Measurements from ENCODE around the gene KCNK17.

KCNK17 gene

DNA sequence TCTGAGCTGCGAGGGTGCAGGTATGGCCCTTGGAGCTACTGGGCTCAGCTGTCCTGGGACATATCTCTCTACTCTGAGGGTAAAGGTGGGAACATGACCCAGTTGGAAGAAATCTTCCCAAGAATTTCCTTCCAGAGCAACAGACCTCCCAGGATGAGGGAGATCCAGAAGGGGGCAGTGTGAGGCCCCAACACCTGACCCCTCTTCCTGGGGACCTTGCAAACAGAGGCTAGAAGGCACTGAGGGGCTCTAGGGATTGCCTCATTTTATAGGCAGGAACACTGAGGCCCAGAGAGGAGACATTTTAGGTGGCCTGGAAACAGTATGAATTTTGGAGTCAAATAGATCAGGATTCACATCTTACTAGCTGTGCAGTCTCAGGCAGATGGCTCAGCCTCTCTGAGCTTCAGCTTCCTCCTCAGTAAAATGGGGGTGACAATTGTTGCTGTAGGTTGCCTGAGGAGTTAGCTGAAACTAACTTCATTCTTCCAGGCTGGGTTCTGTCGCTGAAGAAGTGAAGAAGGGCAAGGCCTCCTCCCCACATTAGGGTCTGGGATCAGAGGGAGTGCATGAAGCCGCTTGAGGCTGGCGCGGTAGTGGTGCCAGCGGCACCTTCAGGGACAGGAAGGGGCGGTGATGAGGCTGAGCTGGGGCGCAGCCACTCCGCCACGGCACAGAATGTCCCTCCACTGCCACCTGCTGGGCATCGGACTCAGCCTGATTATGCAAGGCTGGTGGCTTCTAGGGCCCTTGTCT is 11.4 kb downstream of the KCNK17 start:
- Histone ChIP-seq H3K4me3 (ENCODE audit: low read length in 2 of 2) (peak overlapping the region in 1 of 2 donors; percentile 53), H3K27me3 (ENCODE audit: control insufficient read depth in 2 of 2, insufficient read depth in 2 of 2, low read length in 2 of 2) (peaks cover 0 to 2% of the 10 kb centered on the region in 2 donors), H3K27ac (ENCODE audit: low read depth in 2 of 2, low read length in 2 of 2) (no peak overlapping the region), H3K4me1 (ENCODE audit: control insufficient read depth in 2 of 2, insufficient read depth in 2 of 2, low read length in 2 of 2) (peaks cover 7% of the 10 kb centered on the region in 2 donors), H3K9me3 (ENCODE audit: control insufficient read depth in 2 of 2, low read length in 2 of 2) (no peaks in the 10 kb centered on the region), H3K36me3 (ENCODE audit: control insufficient read depth in 2 of 2, insufficient read depth in 2 of 2, low read length in 2 of 2) (no peaks in the 10 kb centered on the region), H3K9ac (ENCODE audit: low read depth in 1 of 2, low read length in 2 of 2) (peak overlapping the region; percentile 14 to 16)

DNA sequence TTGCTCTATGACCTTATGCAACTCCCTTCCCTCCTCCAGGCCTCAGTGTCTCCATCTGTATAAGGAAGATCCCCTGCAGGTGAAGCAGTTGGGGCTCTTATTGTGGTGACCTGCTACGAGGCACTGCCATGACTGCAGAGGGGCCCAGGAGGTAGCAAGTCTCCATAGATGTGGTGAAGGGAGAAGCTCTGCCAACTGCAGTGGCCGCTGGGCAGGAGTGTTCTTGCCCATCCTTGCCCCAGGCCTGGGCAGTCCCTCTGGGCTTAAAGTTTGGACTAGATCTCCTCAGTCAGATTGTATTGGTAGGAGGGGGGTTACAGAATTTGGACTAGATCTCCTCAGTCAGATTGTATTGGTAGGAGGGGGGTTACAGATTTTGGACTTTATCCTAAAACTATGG is 12.2 kb downstream of the KCNK17 start:
- Histone ChIP-seq H3K4me3 (ENCODE audit: low read length in 2 of 2) (no peak overlapping the region), H3K9ac (ENCODE audit: low read depth in 1 of 2, low read length in 2 of 2) (no peak overlapping the region), H3K4me1 (ENCODE audit: control insufficient read depth in 2 of 2, insufficient read depth in 2 of 2, low read length in 2 of 2) (peaks cover 7% of the 10 kb centered on the region in 2 donors), H3K27ac (ENCODE audit: low read depth in 2 of 2, low read length in 2 of 2) (no peak overlapping the region), H3K36me3 (ENCODE audit: control insufficient read depth in 2 of 2, insufficient read depth in 2 of 2, low read length in 2 of 2) (no peaks in the 10 kb centered on the region), H3K27me3 (ENCODE audit: control insufficient read depth in 2 of 2, insufficient read depth in 2 of 2, low read length in 2 of 2) (peaks cover 0 to 2% of the 10 kb centered on the region in 2 donors), H3K9me3 (ENCODE audit: control insufficient read depth in 2 of 2, low read length in 2 of 2) (no peaks in the 10 kb centered on the region)

DNA sequence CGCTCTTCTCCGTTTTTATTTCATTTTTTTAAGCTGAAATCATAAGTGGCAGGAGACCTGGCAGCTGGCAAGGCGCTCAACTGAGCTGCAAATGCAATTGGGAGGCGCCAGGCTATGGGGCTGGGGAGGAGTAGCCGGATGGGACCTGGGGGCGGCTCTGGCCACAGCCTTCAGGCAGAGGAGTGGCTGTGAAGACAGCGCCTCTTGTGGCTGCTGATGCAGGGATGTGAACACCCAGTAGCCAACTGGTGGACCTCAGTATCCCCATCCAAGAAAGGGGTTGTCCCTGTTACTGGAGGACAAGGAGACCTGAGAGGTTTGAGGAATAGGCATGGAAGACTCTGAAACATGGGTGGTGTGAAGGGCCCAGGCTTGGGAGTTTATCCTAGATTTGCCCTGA is 12.6 kb downstream of the KCNK17 start:
- no peak overlapping the region for H3K4me3 ChIP-seq (ENCODE audit: low read length in 2 of 2)
- peaks cover 0 to 2% of the 10 kb centered on the region in 2 donors for H3K27me3 ChIP-seq (ENCODE audit: control insufficient read depth in 2 of 2, insufficient read depth in 2 of 2, low read length in 2 of 2)
- H3K9me3 ChIP-seq (ENCODE audit: control insufficient read depth in 2 of 2, low read length in 2 of 2), result no peaks in the 10 kb centered on the region
- no peak overlapping the region for H3K9ac ChIP-seq (ENCODE audit: low read depth in 1 of 2, low read length in 2 of 2)
- H3K27ac ChIP-seq (ENCODE audit: low read depth in 2 of 2, low read length in 2 of 2), result no peak overlapping the region
- H3K4me1 ChIP-seq (ENCODE audit: control insufficient read depth in 2 of 2, insufficient read depth in 2 of 2, low read length in 2 of 2), result peaks cover 7% of the 10 kb centered on the region in 2 donors
- H3K36me3 ChIP-seq (ENCODE audit: control insufficient read depth in 2 of 2, insufficient read depth in 2 of 2, low read length in 2 of 2), result no peaks in the 10 kb centered on the region

DNA sequence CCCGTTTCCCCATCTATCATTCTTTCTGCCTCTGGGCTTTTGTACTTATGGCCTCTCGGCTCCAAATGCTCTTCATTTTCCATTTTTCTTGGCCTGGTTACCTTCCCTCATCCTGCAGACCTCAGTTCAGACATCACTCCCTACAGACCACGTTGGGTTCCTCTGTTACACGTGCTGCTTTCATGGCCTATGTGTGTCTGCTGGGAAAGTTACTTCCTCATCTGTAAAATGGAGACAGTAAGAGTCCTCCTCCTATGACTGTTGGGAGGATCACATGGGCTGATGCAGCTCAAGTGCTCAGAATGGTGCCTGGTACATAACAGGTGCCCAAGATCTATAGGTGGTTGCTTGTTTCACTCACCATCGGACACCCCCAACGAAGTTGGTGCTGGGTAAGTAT is 13.5 kb downstream of the KCNK17 start:
- Histone ChIP-seq H3K9me3 (ENCODE audit: control insufficient read depth in 2 of 2, low read length in 2 of 2) (no peaks in the 10 kb centered on the region), H3K27me3 (ENCODE audit: control insufficient read depth in 2 of 2, insufficient read depth in 2 of 2, low read length in 2 of 2) (peaks cover 0 to 2% of the 10 kb centered on the region in 2 donors), H3K36me3 (ENCODE audit: control insufficient read depth in 2 of 2, insufficient read depth in 2 of 2, low read length in 2 of 2) (no peaks in the 10 kb centered on the region), H3K4me1 (ENCODE audit: control insufficient read depth in 2 of 2, insufficient read depth in 2 of 2, low read length in 2 of 2) (peaks cover 7% of the 10 kb centered on the region in 2 donors), H3K9ac (ENCODE audit: low read depth in 1 of 2, low read length in 2 of 2) (no peak overlapping the region), H3K27ac (ENCODE audit: low read depth in 2 of 2, low read length in 2 of 2) (no peak overlapping the region), H3K4me3 (ENCODE audit: low read length in 2 of 2) (no peak overlapping the region)

DNA sequence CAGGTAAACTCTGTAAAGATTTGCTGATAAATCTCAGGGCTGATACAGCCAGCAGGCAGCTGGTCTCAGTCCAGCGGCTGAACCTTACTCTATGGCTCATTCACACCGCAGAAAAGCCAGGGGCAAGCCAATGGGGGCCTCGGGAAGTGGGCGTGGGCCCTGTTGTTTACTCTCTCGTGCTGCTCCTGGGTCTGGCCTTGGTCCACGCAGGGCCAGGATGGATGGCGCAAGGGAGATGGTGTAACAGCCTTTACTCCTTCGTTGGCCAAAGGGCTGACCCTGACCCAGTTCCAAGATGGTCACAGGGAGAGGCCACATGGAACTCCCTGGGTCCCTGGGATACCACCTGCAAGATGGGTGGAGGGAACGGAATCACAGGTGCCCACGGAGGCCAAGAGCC is 16.2 kb downstream of the KCNK17 start:
- Histone ChIP-seq H3K9ac (ENCODE audit: low read depth in 1 of 2, low read length in 2 of 2) (no peak overlapping the region), H3K4me3 (ENCODE audit: low read length in 2 of 2) (no peak overlapping the region), H3K27ac (ENCODE audit: low read depth in 2 of 2, low read length in 2 of 2) (no peak overlapping the region), H3K9me3 (ENCODE audit: control insufficient read depth in 2 of 2, low read length in 2 of 2) (no peaks in the 10 kb centered on the region), H3K36me3 (ENCODE audit: control insufficient read depth in 2 of 2, insufficient read depth in 2 of 2, low read length in 2 of 2) (no peaks in the 10 kb centered on the region), H3K4me1 (ENCODE audit: control insufficient read depth in 2 of 2, insufficient read depth in 2 of 2, low read length in 2 of 2) (peaks cover 4 to 7% of the 10 kb centered on the region in 2 donors), H3K27me3 (ENCODE audit: control insufficient read depth in 2 of 2, insufficient read depth in 2 of 2, low read length in 2 of 2) (peaks cover 0 to 2% of the 10 kb centered on the region in 2 donors)

DNA sequence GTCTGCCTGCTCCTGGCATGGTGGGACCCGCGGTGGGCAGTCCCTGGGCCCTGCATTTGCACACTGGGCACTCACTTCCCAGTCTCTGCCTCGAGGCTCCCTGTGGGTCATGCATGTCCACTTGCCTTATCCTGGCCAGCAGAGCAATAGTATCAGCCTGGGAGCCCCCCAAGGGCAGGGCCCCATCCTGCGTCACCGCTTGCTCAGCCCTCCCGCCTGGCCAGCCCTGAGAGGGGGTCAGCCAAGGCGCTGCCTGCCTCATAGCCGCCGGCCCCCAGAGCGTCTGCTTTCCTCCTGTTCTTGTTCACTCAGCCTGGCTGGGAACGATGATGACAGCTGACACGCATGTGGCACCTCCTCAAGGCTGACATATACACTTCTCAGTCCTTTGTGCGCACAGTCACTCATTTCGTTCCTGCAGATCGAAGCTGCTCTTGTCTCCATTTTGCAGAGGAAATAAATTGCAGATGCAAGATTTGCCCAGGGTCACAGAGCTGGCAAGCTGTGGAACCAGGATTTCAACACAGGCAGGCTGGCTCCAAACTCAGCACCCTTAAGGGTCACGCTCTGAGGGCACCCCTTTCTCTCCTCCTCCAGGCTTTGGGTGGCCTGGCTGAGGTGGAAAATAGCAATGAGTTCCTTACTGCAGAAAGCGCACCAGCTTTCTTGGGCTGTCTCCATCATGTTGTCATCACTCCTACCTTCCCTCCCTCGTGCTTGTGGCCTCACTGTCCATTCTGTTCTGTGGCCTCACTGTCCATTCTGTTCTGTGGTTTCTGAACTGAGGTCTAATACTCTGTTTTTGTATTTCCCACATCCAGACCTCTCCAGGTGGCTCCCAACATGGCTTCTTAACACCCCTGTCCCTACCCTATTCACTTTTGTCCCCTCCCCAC is 17.2 kb downstream of the KCNK17 start:
- no peak overlapping the region for H3K4me3 ChIP-seq (ENCODE audit: low read length in 2 of 2)
- peaks cover 0 to 4% of the 10 kb centered on the region in 2 donors for H3K27me3 ChIP-seq (ENCODE audit: control insufficient read depth in 2 of 2, insufficient read depth in 2 of 2, low read length in 2 of 2)
- H3K4me1 ChIP-seq (ENCODE audit: control insufficient read depth in 2 of 2, insufficient read depth in 2 of 2, low read length in 2 of 2), result peaks cover 0 to 2% of the 10 kb centered on the region in 2 donors
- H3K9ac ChIP-seq (ENCODE audit: low read depth in 1 of 2, low read length in 2 of 2), result no peak overlapping the region
- no peaks in the 10 kb centered on the region for H3K36me3 ChIP-seq (ENCODE audit: control insufficient read depth in 2 of 2, insufficient read depth in 2 of 2, low read length in 2 of 2)
- H3K27ac ChIP-seq (ENCODE audit: low read depth in 2 of 2, low read length in 2 of 2), result no peak overlapping the region
- no peaks in the 10 kb centered on the region for H3K9me3 ChIP-seq (ENCODE audit: control insufficient read depth in 2 of 2, low read length in 2 of 2)

DNA sequence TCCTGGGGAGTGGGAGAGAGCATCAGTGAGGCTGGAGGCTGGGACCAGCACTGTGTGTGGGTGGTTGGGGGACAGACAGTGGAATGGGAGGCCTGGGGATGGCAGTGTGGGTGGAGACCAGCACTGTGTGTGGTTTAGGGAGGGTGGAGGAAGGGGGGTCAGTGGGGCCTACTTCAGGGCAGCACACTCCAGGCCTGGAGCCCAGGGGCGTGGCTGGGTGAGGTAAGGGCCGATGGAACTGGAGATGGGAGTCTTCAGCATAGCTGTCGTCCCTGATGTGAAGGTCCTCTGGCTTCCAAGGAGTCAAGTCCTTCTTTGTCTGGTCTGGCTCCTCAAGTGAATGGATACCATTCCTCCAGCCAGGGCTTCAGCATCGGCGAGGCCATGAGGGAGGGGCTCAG is 18.6 kb downstream of the KCNK17 start:
- Histone ChIP-seq H3K9ac (ENCODE audit: low read depth in 1 of 2, low read length in 2 of 2) (no peak overlapping the region), H3K36me3 (ENCODE audit: control insufficient read depth in 2 of 2, insufficient read depth in 2 of 2, low read length in 2 of 2) (no peaks in the 10 kb centered on the region), H3K4me3 (ENCODE audit: low read length in 2 of 2) (no peak overlapping the region), H3K4me1 (ENCODE audit: control insufficient read depth in 2 of 2, insufficient read depth in 2 of 2, low read length in 2 of 2) (no peaks in the 10 kb centered on the region), H3K9me3 (ENCODE audit: control insufficient read depth in 2 of 2, low read length in 2 of 2) (no peaks in the 10 kb centered on the region), H3K27me3 (ENCODE audit: control insufficient read depth in 2 of 2, insufficient read depth in 2 of 2, low read length in 2 of 2) (peaks cover 0 to 2% of the 10 kb centered on the region in 2 donors), H3K27ac (ENCODE audit: low read depth in 2 of 2, low read length in 2 of 2) (no peak overlapping the region)

DNA sequence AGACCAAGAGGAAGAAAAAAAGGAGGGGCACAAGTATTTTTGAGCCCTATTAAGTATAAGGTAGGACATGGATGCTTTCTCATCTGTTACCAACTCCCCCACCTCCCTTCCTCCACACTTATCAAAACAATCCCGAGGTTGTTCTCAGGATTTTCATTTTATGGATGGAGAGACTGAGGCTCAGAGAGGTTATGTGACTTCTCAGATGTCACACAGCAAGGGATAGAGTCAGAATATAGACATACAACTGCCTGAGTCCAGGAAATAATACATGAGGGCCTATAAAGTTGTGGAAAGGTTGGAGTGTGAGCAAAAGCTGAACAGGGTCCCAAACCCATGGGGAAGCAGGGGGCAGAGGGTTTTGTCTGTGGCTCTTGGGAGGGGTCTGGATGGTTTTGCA is 19.3 kb downstream of the KCNK17 start:
- H3K36me3 ChIP-seq (ENCODE audit: control insufficient read depth in 2 of 2, insufficient read depth in 2 of 2, low read length in 2 of 2), result no peaks in the 10 kb centered on the region
- peaks cover 0 to 2% of the 10 kb centered on the region in 2 donors for H3K27me3 ChIP-seq (ENCODE audit: control insufficient read depth in 2 of 2, insufficient read depth in 2 of 2, low read length in 2 of 2)
- no peak overlapping the region for H3K4me3 ChIP-seq (ENCODE audit: low read length in 2 of 2)
- no peak overlapping the region for H3K9ac ChIP-seq (ENCODE audit: low read depth in 1 of 2, low read length in 2 of 2)
- H3K9me3 ChIP-seq (ENCODE audit: control insufficient read depth in 2 of 2, low read length in 2 of 2), result no peaks in the 10 kb centered on the region
- H3K4me1 ChIP-seq (ENCODE audit: control insufficient read depth in 2 of 2, insufficient read depth in 2 of 2, low read length in 2 of 2), result no peaks in the 10 kb centered on the region
- no peak overlapping the region for H3K27ac ChIP-seq (ENCODE audit: low read depth in 2 of 2, low read length in 2 of 2)

DNA sequence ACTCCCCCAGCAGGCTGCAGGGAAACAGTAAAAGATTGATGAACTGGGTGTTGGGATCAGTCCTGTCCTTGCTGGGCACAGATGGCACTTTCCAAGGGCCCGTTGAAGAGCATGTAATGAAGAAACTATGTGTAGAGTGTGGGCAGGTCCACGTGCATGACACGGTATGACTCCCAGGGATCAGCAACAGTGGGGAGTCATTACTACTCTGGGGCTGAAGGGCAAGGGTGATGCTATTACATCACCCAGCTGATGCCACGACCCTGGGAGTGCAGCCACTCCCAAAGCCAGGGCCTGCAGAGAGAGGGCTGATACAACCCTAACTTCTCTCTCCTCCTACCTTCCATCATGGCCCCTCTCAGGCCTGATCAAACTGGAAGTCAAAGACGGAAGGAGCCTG is 20.1 kb downstream of the KCNK17 start:
- H3K4me3 ChIP-seq (ENCODE audit: low read length in 2 of 2), result no peak overlapping the region
- no peaks in the 10 kb centered on the region for H3K36me3 ChIP-seq (ENCODE audit: control insufficient read depth in 2 of 2, insufficient read depth in 2 of 2, low read length in 2 of 2)
- H3K27ac ChIP-seq (ENCODE audit: low read depth in 2 of 2, low read length in 2 of 2), result no peak overlapping the region
- no peak overlapping the region for H3K9ac ChIP-seq (ENCODE audit: low read depth in 1 of 2, low read length in 2 of 2)
- H3K9me3 ChIP-seq (ENCODE audit: control insufficient read depth in 2 of 2, low read length in 2 of 2), result no peaks in the 10 kb centered on the region
- no peaks in the 10 kb centered on the region for H3K4me1 ChIP-seq (ENCODE audit: control insufficient read depth in 2 of 2, insufficient read depth in 2 of 2, low read length in 2 of 2)
- peaks cover 0 to 2% of the 10 kb centered on the region in 2 donors for H3K27me3 ChIP-seq (ENCODE audit: control insufficient read depth in 2 of 2, insufficient read depth in 2 of 2, low read length in 2 of 2)

DNA sequence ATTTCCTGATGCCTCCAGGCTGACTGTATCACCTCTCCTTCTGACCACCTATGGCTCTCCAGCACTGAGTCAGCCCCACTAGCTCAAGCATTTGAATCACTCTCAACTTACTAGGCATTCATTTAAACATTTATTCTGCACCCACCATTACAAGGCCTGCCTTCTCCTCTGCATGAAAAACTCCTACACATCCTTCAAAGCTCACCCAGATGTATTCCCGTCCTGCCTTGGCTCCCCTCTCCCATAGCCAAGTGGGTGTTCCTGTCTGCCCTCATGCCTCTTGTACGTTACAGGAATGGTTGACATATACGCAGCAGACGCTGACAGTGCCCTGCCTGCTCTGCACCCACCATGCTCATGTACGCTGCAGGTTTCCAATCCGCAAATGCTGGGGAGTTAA is 21.6 kb downstream of the KCNK17 start:
- Histone ChIP-seq H3K36me3 (ENCODE audit: control insufficient read depth in 2 of 2, insufficient read depth in 2 of 2, low read length in 2 of 2) (no peaks in the 10 kb centered on the region), H3K4me1 (ENCODE audit: control insufficient read depth in 2 of 2, insufficient read depth in 2 of 2, low read length in 2 of 2) (no peaks in the 10 kb centered on the region), H3K27ac (ENCODE audit: low read depth in 2 of 2, low read length in 2 of 2) (no peak overlapping the region), H3K9ac (ENCODE audit: low read depth in 1 of 2, low read length in 2 of 2) (no peak overlapping the region), H3K27me3 (ENCODE audit: control insufficient read depth in 2 of 2, insufficient read depth in 2 of 2, low read length in 2 of 2) (peaks cover 0 to 2% of the 10 kb centered on the region in 2 donors), H3K4me3 (ENCODE audit: low read length in 2 of 2) (no peak overlapping the region), H3K9me3 (ENCODE audit: control insufficient read depth in 2 of 2, low read length in 2 of 2) (no peaks in the 10 kb centered on the region)

Data from mucosa of rectum (tissue), 2 donors.